Heart right ventricle (tissue), 16 donors: ENCODE data around the gene PRDM16. TPM values are rescaled to one million over a fixed set of nuclear protein-coding genes. Genes with fewer than 3 reads are reported as not detected.

Source experiments
- ATAC-seq, 8 donors: fragments of 200-7000 bp; cut with Tn5 transposase; one replicate each; pipeline ENCODE4 v1.9.1; 2020; ENCODE audit warnings: mild to moderate bottlenecking in 8 of 8, moderate library complexity in 8 of 8, moderate number of reproducible peaks in 1 of 8
- DNase-seq, 2 donors: peaks; one replicate each; pipeline ENCODE4 v3.0.0-alpha.2; 2020
- H3K27ac ChIP-seq, 10 donors: fragments of 200-600 bp; sonication (generic) in 2 of 10; one replicate each; pipeline versions ENCODE4 v1.5.0 to v1.8.0; 2020 to 2022; ENCODE audit warnings: mild to moderate bottlenecking in 3 of 10
- H3K27me3 ChIP-seq, 7 donors: fragments of 200-600 bp; one replicate each; pipeline ENCODE4 v1.8.0; 2021 to 2022; ENCODE audit warnings: mild to moderate bottlenecking in 2 of 7
- H3K36me3 ChIP-seq, 9 donors: fragments of 200-600 bp; sonication (generic) in 1 of 9; one replicate each; pipeline versions ENCODE4 v1.5.0 to v1.8.0; 2020 to 2022; ENCODE audit warnings: mild to moderate bottlenecking in 2 of 9
- H3K4me1 ChIP-seq, 9 donors: fragments of 200-600 bp; sonication (generic) in 1 of 9; one replicate each; pipeline versions ENCODE4 v1.5.0 to v1.8.0; 2020 to 2022; ENCODE audit warnings: mild to moderate bottlenecking in 4 of 9
- H3K4me3 ChIP-seq, 10 donors: fragments of 200-600 bp; sonication (generic) in 2 of 10; one replicate each; pipeline versions ENCODE4 v1.5.0 to v1.8.0; 2020 to 2022; ENCODE audit warnings: mild to moderate bottlenecking in 7 of 10, moderate library complexity in 2 of 10
- H3K9me3 ChIP-seq, 11 donors: fragments of 200-600 bp in 10 of 11; sonication (generic) in 2 of 11; one replicate each; pipeline versions ENCODE4 v1.5.0 to v1.8.0; 2013 to 2022; ENCODE audit warnings: mild to moderate bottlenecking in 2 of 11, control low read depth in 1 of 11, moderate library complexity in 1 of 11
- WGBS, 2 donors: extraction: QIAGEN DNeasy Blood & Tissue Kit; methylation state at CpG; one replicate each; pipeline ENCODE4 v1.1.7; 2013; ENCODE audit warnings: inconsistent platforms in 1 of 2; 5-methylcytosine and 5-hydroxymethylcytosine counted together
- intact Hi-C, 10 donors: fragments of 100-400 bp; cut with DNase I; formaldehyde crosslinking; loops; one replicate each; pipeline versions ENCODE4 v1.11.1 to v1.14.2; 2022
- polyA plus RNA-seq, 2 donors: library from polyadenylated mRNA; stranded (reverse); fragments of 200-250 nt; gene quantifications; one replicate each; pipeline ENCODE4 v1.2.3, GENCODE V29; 2013
- total RNA-seq, 10 donors: library from RNA; stranded (reverse); fragmentation: NEBNext Ultra II Directional in 3 of 10; extraction: Animal tissue kit (Norgen Biotek cat#: 25700) in 3 of 10; gene quantifications; one replicate each; pipeline versions ENCODE4 v1.2.1 to v1.2.4, GENCODE V29; 2021 to 2023
- TF ChIP-seq, protein P1 (sequence below), 9 donors: fragments of 200-600 bp; sonication (generic) in 2 of 9; IDR thresholded peaks; one replicate each; pipeline versions ENCODE4 v1.5.0 to v1.8.0; 2021 to 2022; ENCODE audit warnings: antibody characterized with exemption in 9 of 9, mild to moderate bottlenecking in 5 of 9, moderate library complexity in 1 of 9
- donor health status: Arrhythmogenic right ventricular cardiomyopathy.
- donor health status: ischemic (EF 13 %, LVEDD 7.1; RV severe dilation, severe dysfunction).
- donor health status: healthy with polysubstance abuse.
- donor health status: DM: no; HTN: yes; CAD: no.
- donor health status: DM: no; HTN: no; CAD: no.
- donor health status: ischemic (EF 25% LVEDD 6.9; RV normal size, moderate dysfunction).
- donor health status: ischemic (EF 25% LVEDD 5.7; RV mildly dilated, moderate dysfunction).
- donor health status: healthy.
- donor health status: DM: yes; HTN: yes; CAD: no.
- donor health status: Ischemic cardiomyopathy.
- donor health status: ischemic (EF 35%, LVEDD 5.7; RV mildly dilated, moderate dysfunction).
- donor health status: nonischemic (EF 11% LVEDD 7.7; RV severe dilation, severe dysfunction).
- donor health status: DM: yes; HTN: yes; CAD: no.
- donor health status: PGD.
- donor health status: ischemic (EF 29% LVEDD 5.4; RV normal size, mild dysfunction).
- donor health status: nonischemic (EF 23%, LVEDD 6.1; RV moderate dilation, normal function).

PRDM16 gene
- total and polyA plus RNA-seq, 12 donors = 4.1 to 25.9 (median 14.8) TPM

- TF ChIP-seq, protein P1, sequence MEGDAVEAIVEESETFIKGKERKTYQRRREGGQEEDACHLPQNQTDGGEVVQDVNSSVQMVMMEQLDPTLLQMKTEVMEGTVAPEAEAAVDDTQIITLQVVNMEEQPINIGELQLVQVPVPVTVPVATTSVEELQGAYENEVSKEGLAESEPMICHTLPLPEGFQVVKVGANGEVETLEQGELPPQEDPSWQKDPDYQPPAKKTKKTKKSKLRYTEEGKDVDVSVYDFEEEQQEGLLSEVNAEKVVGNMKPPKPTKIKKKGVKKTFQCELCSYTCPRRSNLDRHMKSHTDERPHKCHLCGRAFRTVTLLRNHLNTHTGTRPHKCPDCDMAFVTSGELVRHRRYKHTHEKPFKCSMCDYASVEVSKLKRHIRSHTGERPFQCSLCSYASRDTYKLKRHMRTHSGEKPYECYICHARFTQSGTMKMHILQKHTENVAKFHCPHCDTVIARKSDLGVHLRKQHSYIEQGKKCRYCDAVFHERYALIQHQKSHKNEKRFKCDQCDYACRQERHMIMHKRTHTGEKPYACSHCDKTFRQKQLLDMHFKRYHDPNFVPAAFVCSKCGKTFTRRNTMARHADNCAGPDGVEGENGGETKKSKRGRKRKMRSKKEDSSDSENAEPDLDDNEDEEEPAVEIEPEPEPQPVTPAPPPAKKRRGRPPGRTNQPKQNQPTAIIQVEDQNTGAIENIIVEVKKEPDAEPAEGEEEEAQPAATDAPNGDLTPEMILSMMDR (IDR thresholded peaks at IDR 0.05) = no peak
- peak overlapping the region in 8 of 10 donors; percentile 3 to 44 (median 33) for H3K27ac ChIP-seq
- peak in 1 of 8 donors; percentile 18 for ATAC-seq
- WGBS, 2 donors = 59 to 68% methylated on average over 18 of the region's 18 CpGs
- intact Hi-C loops = no loop called here
- H3K9me3 ChIP-seq = peaks cover 0 to 9% (median 5%) of the 10 kb centered on the region in 11 donors
- H3K36me3 ChIP-seq = no peaks in the 10 kb centered on the region
- H3K27me3 ChIP-seq = peaks cover 0 to 3% (median 0%) of the 10 kb centered on the region in 7 donors
- H3K4me3 ChIP-seq = no peak overlapping the region
- no peak for DNase-seq
- peaks cover 0 to 42% (median 27%) of the 10 kb centered on the region in 9 donors for H3K4me1 ChIP-seq
Observed at GRCh38 chr1:3337798-3338724, 269.1 kb downstream of the PRDM16 start.

DNA sequence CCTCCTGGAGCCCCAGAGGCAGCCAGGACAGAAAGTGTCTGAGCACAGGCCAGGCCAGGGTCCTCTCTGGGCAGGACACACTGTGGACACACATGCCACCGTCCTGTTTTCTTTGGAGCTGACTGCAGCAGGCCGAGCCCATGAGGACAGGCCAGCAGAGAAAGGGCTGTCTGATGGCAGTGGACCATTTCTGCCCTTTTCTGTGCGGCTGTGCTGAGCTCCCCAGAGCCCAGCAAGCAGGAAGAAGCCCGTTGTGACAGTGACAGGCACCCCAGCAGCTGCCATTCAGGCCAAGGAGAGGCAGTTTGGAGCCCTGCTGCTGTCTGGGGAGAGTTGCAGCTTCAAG lies 269.7 kb downstream of the PRDM16 start:
- H3K9me3 ChIP-seq = peaks cover 0 to 16% (median 11%) of the 10 kb centered on the region in 11 donors
- TF ChIP-seq, protein P1 (IDR thresholded peaks at IDR 0.05) = no peak
- intact Hi-C loops = no loop called here
- ATAC-seq = peak in 3 of 8 donors; percentile 23 to 29 (median 25)
- peaks cover 0 to 3% (median 0%) of the 10 kb centered on the region in 7 donors for H3K27me3 ChIP-seq
- no peak for DNase-seq
- WGBS, 2 donors = 38 to 41% methylated on average over 4 of the region's 4 CpGs
- peak overlapping the region in 8 of 10 donors; percentile 3 to 44 (median 33) for H3K27ac ChIP-seq
- no peaks in the 10 kb centered on the region for H3K36me3 ChIP-seq
- H3K4me3 ChIP-seq = no peak overlapping the region
- H3K4me1 ChIP-seq = peaks cover 0 to 36% (median 24%) of the 10 kb centered on the region in 9 donors

GRCh38 chr1:3339856-3340255 lies 270.9 kb downstream of the PRDM16 start:
- H3K9me3 ChIP-seq = peaks cover 0 to 27% (median 14%) of the 10 kb centered on the region in 11 donors
- intact Hi-C loops = no loop called here
- peaks cover 0 to 3% (median 0%) of the 10 kb centered on the region in 7 donors for H3K27me3 ChIP-seq
- TF ChIP-seq, protein P1 (IDR thresholded peaks at IDR 0.05) = no peak
- WGBS, 2 donors = 87 to 94% methylated on average over 12 of the region's 12 CpGs
- ATAC-seq = peak in 1 of 8 donors; percentile 6
- no peaks in the 10 kb centered on the region for H3K36me3 ChIP-seq
- DNase-seq = no peak
- no peak overlapping the region for H3K4me3 ChIP-seq
- peaks cover 0 to 24% (median 14%) of the 10 kb centered on the region in 9 donors for H3K4me1 ChIP-seq
- H3K27ac ChIP-seq = no peak overlapping the region

- Histone ChIP-seq H3K4me1 (peaks cover 0 to 25% (median 10%) of the 10 kb centered on the region in 9 donors), H3K36me3 (no peaks in the 10 kb centered on the region), H3K27ac (no peak overlapping the region), H3K9me3 (peaks cover 0 to 30% (median 14%) of the 10 kb centered on the region in 11 donors), H3K27me3 (peaks cover 0 to 3% (median 0%) of the 10 kb centered on the region in 7 donors), H3K4me3 (no peak overlapping the region)
- intact Hi-C loops = no loop called here
- ATAC-seq (no peak), DNase-seq (no peak)
- TF ChIP-seq, protein P1 (IDR thresholded peaks at IDR 0.05) = no peak
- 75 to 81% methylated on average over 17 of the region's 17 CpGs for WGBS, 2 donors
Observed at GRCh38 chr1:3340548-3341235, 271.7 kb downstream of the PRDM16 start.
